OCI-LY1 (cell line): ENCODE data around the gene AKT3.

Experiments used
- CTCF ChIP-seq: fragments of 200-600 bp; sonication (generic), shearing (Covaris generic); IDR thresholded peaks from 2 replicates; pipeline ENCODE4 v1.5.1; 2017; ENCODE audit warnings: mild to moderate bottlenecking, antibody characterized with exemption, low read length, moderate library complexity, mixed read lengths
- EZH2 ChIP-seq: fragments of 200-600 bp; sonication (generic), shearing (Covaris generic); IDR thresholded peaks from 2 replicates; pipeline ENCODE4 v1.8.0; 2017; ENCODE audit warnings: borderline replicate concordance, mixed run types, mild to moderate bottlenecking, antibody characterized with exemption, low read length, moderate library complexity, mixed read lengths

DNA sequence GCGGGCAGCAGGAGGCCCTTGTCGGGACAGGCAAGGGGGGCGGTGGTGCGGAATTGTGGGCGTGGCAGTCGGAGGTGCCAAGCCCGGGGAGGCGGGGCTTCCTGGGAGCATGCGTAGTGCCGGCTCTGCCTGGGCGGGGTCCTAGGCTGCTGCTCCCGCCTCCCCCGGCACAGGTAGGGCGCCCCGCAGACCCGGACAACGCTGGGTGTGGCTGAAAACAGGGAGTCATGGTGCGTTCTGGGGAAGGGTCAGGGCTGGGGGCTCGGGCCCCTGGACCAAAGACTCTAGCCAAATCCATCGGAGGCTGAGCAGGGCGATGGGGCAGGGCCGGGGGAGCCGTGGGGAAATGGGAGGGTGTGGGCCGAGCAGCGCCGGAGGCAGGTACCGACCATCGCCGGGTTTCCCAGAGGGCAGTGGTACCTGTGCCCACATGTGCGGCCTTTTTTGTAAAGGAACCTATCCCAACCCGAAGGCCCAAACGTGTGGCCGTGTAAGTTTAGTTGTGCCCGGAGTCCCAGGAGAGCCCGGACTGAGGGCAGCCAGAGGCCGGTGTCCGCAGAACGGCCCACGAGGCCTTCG, 362.3 kb downstream of the AKT3 start:
- no peak for TF ChIP-seq CTCF
- no peak for TF ChIP-seq EZH2
